ENCODE results near the gene ADAMTS2. TPM values are rescaled to one million over a fixed set of nuclear protein-coding genes. Genes with fewer than 3 reads are reported as not detected.

ADAMTS2 gene
- total and polyA plus RNA-seq, 2 donors (not counting 3 experiments of a cell fraction or from before 2014, with no cell fraction given), result not detected

- ChIA-PET CTCF (no interaction called here), POLR2A (no interaction called here)
- Histone ChIP-seq H3K27me3 (ENCODE audit: control insufficient read depth in 2 of 2, insufficient read depth in 2 of 2, low read length in 2 of 2) (no peaks in the 10 kb centered on the region), H3K36me3 (ENCODE audit: control insufficient read depth in 2 of 2, extremely low read depth in 1 of 2, insufficient read depth in 2 of 2, low read length in 2 of 2) (no peaks in the 10 kb centered on the region), H3K4me1 (ENCODE audit: control insufficient read depth, extremely low read depth, insufficient read depth, low read length) (no peaks in the 10 kb centered on the region), H3K9me3 (replicated peaks; ENCODE audit: control insufficient read depth, insufficient read depth, low read length) (peaks cover 3% of the 10 kb centered on the region), H2AFZ (ENCODE audit: low read depth, low read length) (no peak overlapping the region), H3K4me2 (ENCODE audit: insufficient read depth, low read length) (no peak overlapping the region), H3K9me1 (replicated peaks; ENCODE audit: control insufficient read depth, extremely low read depth, insufficient read depth, low read length) (no peaks in the 10 kb centered on the region), H4K20me1 (replicated peaks; ENCODE audit: control insufficient read depth, extremely low read depth, insufficient read depth, low read length) (no peaks in the 10 kb centered on the region), H3K9ac (replicated peaks; ENCODE audit: extremely low read depth, insufficient read depth, low read length) (no peak overlapping the region), H3K4me3 (replicated peaks in 1 of 3; ENCODE audit: insufficient read depth in 1 of 3, low read depth in 1 of 3, low read length in 3 of 3) (no peak overlapping the region), H3K27ac (ENCODE audit: insufficient read depth, low read depth, low read length) (no peak overlapping the region), H3K79me2 (ENCODE audit: control insufficient read depth, insufficient read depth, low read length) (no peaks in the 10 kb centered on the region)
- no peak for DNase-seq (ENCODE audit: low read depth, low spot score)
- FAIRE-seq, result no peak
- BruUV-seq (replicated peaks), result no TSS peak
- dilution Hi-C loops (cut with MboI; ENCODE audit: extremely low pct_ligation_motif_present, low sequenced_read_pairs) (no loop called here), intact Hi-C loops (cut with micrococcal nuclease) (no loop called here)
- TF ChIP-seq POLR2A (IDR thresholded peaks at IDR 0.05; ENCODE audit: low read depth, low read length) (no peak), MYC (IDR thresholded peaks at IDR 0.05; ENCODE audit: low read depth, low read length) (no peak), FOS (IDR thresholded peaks at IDR 0.05; ENCODE audit: borderline replicate concordance, insufficient read depth, low read length) (no peak), POLR2AphosphoS5 (IDR thresholded peaks at IDR 0.05; ENCODE audit: insufficient read depth, low read depth, low read length) (no peak), GATA2 (IDR thresholded peaks at IDR 0.05; ENCODE audit: insufficient read depth, insufficient read length, low read depth, low read length) (no peak)
- TF ChIP-seq, protein P1, sequence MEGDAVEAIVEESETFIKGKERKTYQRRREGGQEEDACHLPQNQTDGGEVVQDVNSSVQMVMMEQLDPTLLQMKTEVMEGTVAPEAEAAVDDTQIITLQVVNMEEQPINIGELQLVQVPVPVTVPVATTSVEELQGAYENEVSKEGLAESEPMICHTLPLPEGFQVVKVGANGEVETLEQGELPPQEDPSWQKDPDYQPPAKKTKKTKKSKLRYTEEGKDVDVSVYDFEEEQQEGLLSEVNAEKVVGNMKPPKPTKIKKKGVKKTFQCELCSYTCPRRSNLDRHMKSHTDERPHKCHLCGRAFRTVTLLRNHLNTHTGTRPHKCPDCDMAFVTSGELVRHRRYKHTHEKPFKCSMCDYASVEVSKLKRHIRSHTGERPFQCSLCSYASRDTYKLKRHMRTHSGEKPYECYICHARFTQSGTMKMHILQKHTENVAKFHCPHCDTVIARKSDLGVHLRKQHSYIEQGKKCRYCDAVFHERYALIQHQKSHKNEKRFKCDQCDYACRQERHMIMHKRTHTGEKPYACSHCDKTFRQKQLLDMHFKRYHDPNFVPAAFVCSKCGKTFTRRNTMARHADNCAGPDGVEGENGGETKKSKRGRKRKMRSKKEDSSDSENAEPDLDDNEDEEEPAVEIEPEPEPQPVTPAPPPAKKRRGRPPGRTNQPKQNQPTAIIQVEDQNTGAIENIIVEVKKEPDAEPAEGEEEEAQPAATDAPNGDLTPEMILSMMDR (IDR thresholded peaks at IDR 0.05; ENCODE audit: extremely low read depth in 1 of 2, insufficient read depth in 1 of 2, low read depth in 1 of 2, low read length in 2 of 2), result no peak
Observed at GRCh38 chr5:179135441-179136215, 209.6 kb downstream of the ADAMTS2 start.
